Adrenal gland (tissue), 5 donors: ENCODE data around the gene CNOT6.
"Not testable (repeated sequence)": the region's sequence is repeated elsewhere in the genome, so short reads cannot be mapped to it uniquely, and the experiment has no call there.

Experiments
- CTCF ChIP-seq, 6 experiments: fragments of 450-650 bp in 4 of 6; fragments of 200-600 bp in 2 of 6; sonication (generic) in 1 of 6; IDR thresholded peaks; 1 replicate in 5 of 6; 2 replicates in 1 of 6; pipeline versions ENCODE4 v1.5.1 to v1.8.0; 2016 to 2021; ENCODE audit warnings: antibody characterized with exemption in 6 of 6, mild to moderate bottlenecking in 2 of 6, moderate library complexity in 1 of 6
- POLR2A ChIP-seq, 2 donors: fragments of 450-650 bp; IDR thresholded peaks; one replicate each; pipeline ENCODE4 v1.6.1; 2017; ENCODE audit warnings: antibody characterized with exemption in 2 of 2, mild to moderate bottlenecking in 2 of 2, moderate library complexity in 1 of 2
- donor health status: DM: no; HTN: no; CAD: no.

DNA sequence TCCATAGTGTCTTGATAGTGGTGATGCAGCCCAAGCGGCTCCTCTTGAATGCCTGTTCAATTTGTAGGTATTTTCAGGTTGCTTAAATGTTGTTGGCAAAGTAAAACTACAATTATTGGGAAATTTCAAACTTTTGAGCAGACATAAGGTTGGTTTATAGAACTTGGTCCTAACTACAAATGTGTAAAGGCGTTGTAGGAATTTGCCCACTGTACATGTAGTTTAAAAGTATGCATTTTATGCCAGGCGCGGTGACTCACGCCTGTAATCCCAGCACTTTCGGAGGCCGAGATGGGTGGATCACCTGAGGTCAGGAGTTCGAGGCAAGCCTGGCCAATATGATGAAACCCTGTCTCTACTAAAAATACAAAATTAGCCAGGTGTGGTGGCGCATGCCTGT lies 2.6 kb downstream of the CNOT6 start:
- not testable (repeated sequence) for TF ChIP-seq CTCF, POLR2A (IDR thresholded peaks at IDR 0.05)
